ENCODE data around the gene SFTPB.

GRCh38 chr2:85666016-85666415, 2.0 kb downstream of the SFTPB start:
- TF ChIP-seq CTCF (IDR thresholded peaks at IDR 0.05) = no peak
- no peak for TF ChIP-seq POLR2A (IDR thresholded peaks at IDR 0.05)
